Measurements from ENCODE around the gene TTC38.

The TTC38 gene

DNA sequence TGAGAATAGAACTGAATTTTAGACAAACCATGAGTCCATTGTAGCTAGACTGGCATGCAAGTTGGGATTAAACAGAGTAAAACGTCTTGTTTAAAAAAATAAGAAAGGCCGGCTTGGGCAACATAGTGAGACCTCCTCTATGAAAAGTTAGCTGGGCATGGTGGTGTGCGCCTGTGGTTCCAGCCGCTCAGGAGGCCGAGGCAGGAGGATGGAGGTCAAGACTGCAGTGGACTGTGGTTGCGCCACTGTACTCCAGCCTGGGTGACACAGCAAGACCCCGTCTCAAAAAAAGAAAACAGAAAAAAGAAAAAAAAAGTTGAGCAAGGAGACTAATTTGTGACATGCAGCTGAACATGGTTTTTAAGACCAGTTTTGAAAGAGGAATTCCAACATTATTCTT is 41.2 kb upstream of the TTC38 start:
- TF ChIP-seq, protein P1, sequence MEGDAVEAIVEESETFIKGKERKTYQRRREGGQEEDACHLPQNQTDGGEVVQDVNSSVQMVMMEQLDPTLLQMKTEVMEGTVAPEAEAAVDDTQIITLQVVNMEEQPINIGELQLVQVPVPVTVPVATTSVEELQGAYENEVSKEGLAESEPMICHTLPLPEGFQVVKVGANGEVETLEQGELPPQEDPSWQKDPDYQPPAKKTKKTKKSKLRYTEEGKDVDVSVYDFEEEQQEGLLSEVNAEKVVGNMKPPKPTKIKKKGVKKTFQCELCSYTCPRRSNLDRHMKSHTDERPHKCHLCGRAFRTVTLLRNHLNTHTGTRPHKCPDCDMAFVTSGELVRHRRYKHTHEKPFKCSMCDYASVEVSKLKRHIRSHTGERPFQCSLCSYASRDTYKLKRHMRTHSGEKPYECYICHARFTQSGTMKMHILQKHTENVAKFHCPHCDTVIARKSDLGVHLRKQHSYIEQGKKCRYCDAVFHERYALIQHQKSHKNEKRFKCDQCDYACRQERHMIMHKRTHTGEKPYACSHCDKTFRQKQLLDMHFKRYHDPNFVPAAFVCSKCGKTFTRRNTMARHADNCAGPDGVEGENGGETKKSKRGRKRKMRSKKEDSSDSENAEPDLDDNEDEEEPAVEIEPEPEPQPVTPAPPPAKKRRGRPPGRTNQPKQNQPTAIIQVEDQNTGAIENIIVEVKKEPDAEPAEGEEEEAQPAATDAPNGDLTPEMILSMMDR (IDR thresholded peaks at IDR 0.05; ENCODE audit: borderline replicate concordance, control extremely low read depth, extremely low read depth, insufficient read depth, missing control alignments): no peak
- no peak for DNase-seq (ENCODE audit: low spot score)
- in situ Hi-C loops (cut with MboI; ENCODE audit: low sequenced_read_pairs, unreplicated experiment): no loop called here

- TF ChIP-seq, protein P1 (IDR thresholded peaks at IDR 0.05; ENCODE audit: borderline replicate concordance, control extremely low read depth, extremely low read depth, insufficient read depth, missing control alignments): no peak
- no peak for DNase-seq (ENCODE audit: low spot score)
- in situ Hi-C loops (cut with MboI; ENCODE audit: low sequenced_read_pairs, unreplicated experiment): no loop called here
Measured at GRCh38 chr22:46229701-46230100, 38.1 kb upstream of the TTC38 start.

- in situ Hi-C loops (cut with MboI; ENCODE audit: low sequenced_read_pairs, unreplicated experiment): no loop called here
- TF ChIP-seq, protein P1 (IDR thresholded peaks at IDR 0.05; ENCODE audit: borderline replicate concordance, control extremely low read depth, extremely low read depth, insufficient read depth, missing control alignments): no peak
- DNase-seq (ENCODE audit: low spot score): no peak
Measured at GRCh38 chr22:46230262-46230901, 37.4 kb upstream of the TTC38 start.

DNA sequence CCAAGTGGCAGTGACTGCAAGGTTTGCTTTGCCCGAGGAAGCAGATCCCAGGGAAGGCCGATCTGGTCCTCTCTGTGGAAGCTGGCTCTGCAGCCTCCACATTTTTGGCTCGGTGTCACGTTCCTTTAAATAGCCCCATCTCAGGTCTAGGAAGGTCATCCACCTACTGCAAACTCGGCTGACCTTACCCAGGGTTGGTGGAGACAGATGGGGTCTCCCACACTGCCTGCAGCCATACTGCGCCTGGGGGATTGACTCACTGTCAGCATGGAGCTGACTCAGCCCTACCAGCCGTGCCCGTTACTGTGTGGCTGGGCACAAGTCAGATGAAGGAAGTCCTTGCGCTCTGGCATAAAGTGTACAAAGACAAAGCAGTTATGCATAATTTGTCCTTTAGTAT is 34.6 kb upstream of the TTC38 start:
- TF ChIP-seq, protein P1 (IDR thresholded peaks at IDR 0.05; ENCODE audit: borderline replicate concordance, control extremely low read depth, extremely low read depth, insufficient read depth, missing control alignments): no peak
- DNase-seq (ENCODE audit: low spot score): no peak
- in situ Hi-C loops (cut with MboI; ENCODE audit: low sequenced_read_pairs, unreplicated experiment): no loop called here

DNA sequence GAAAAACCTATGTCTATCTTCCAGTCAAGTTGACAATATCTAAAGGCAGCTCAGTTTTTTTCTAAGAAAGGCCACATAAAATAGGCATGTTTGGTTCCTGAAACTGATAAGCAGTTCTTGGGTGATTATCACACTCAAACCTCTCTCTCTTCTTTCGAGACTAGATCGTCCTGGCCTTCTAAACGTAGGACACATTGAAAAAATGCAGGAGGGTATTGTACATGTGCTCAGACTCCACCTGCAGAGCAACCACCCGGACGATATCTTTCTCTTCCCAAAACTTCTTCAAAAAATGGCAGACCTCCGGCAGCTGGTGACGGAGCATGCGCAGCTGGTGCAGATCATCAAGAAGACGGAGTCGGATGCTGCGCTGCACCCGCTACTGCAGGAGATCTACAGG is 32.8 kb upstream of the TTC38 start:
- TF ChIP-seq, protein P1 (IDR thresholded peaks at IDR 0.05; ENCODE audit: borderline replicate concordance, control extremely low read depth, extremely low read depth, insufficient read depth, missing control alignments): no peak
- in situ Hi-C loops (cut with MboI; ENCODE audit: low sequenced_read_pairs, unreplicated experiment): no loop called here
- no peak for DNase-seq (ENCODE audit: low spot score)

GRCh38 chr22:46237453-46238124 is 30.2 kb upstream of the TTC38 start:
- in situ Hi-C loops (cut with MboI; ENCODE audit: low sequenced_read_pairs, unreplicated experiment): no loop called here
- TF ChIP-seq, protein P1 (IDR thresholded peaks at IDR 0.05; ENCODE audit: borderline replicate concordance, control extremely low read depth, extremely low read depth, insufficient read depth, missing control alignments): no peak
- no peak for DNase-seq (ENCODE audit: low spot score)

Measured in GM13976 (cell line).